GM21423 (cell line): ENCODE measurements around the gene GPC4.

ENCODE experiments used
- ATAC-seq: cut with Tn5 transposase; IDR thresholded peaks from one replicate; pipeline ENCODE4 v1.9.1; 2021; ENCODE audit warnings: mild to moderate bottlenecking, moderate library complexity; ENCODE audit not compliant: unreplicated experiment

Gene GPC4

GRCh38 chrX:133415276-133416105 lies at the start of gene GPC4:
Gene GPC4 (minus strand): TSS chrX:133415489. CDS start chrX:133414965, 524 bp downstream.
- no peak for ATAC-seq

- no peak for ATAC-seq
These were observed 45.9 kb upstream of the GPC4 start for GRCh38 chrX:133461231-133461630.

GRCh38 chrX:133454924-133455323 lies 39.6 kb upstream of the GPC4 start:
- ATAC-seq, result no peak

- no peak for ATAC-seq
These were observed 39.2 kb upstream of the GPC4 start for GRCh38 chrX:133454491-133454914.

- ATAC-seq, result no peak
These were observed 33.3 kb upstream of the GPC4 start for GRCh38 chrX:133448512-133449076.

- ATAC-seq, result no peak
These were observed 29.9 kb upstream of the GPC4 start for GRCh38 chrX:133444952-133445831.

- no peak for ATAC-seq
These were observed 28.9 kb upstream of the GPC4 start for GRCh38 chrX:133444196-133444595.

- no peak for ATAC-seq
These were observed 25.5 kb upstream of the GPC4 start for GRCh38 chrX:133440797-133441163.

- ATAC-seq, result no peak
These were observed 24.9 kb upstream of the GPC4 start for GRCh38 chrX:133440081-133440796.

- ATAC-seq, result no peak
These were observed 22.5 kb upstream of the GPC4 start for GRCh38 chrX:133437766-133438165.

GRCh38 chrX:133437356-133437755 lies 22.1 kb upstream of the GPC4 start:
- ATAC-seq, result no peak

GRCh38 chrX:133435544-133436124 lies 20.3 kb upstream of the GPC4 start:
- ATAC-seq, result no peak

GRCh38 chrX:133434197-133434820 lies 19.0 kb upstream of the GPC4 start:
- no peak for ATAC-seq

GRCh38 chrX:133419911-133420310 lies 4.6 kb upstream of the GPC4 start:
- no peak for ATAC-seq

GRCh38 chrX:133418588-133418987 lies 3.3 kb upstream of the GPC4 start:
- no peak for ATAC-seq

- no peak for ATAC-seq
These were observed 2.1 kb upstream of the GPC4 start for GRCh38 chrX:133417364-133417763.

- ATAC-seq, result no peak
These were observed 648 bp downstream of the GPC4 start for GRCh38 chrX:133414406-133415275.

- ATAC-seq, result no peak
These were observed 1.9 kb downstream of the GPC4 start for GRCh38 chrX:133413218-133413925.

GRCh38 chrX:133412665-133413064 lies 2.6 kb downstream of the GPC4 start:
- ATAC-seq, result no peak
